Upper lobe of left lung (tissue), 4 donors: ENCODE data around the gene MITF.

Source experiments
- EP300 ChIP-seq, 4 donors: sonication (generic); formaldehyde crosslinking; IDR thresholded peaks; one replicate each; pipeline ENCODE4 v1.5.1; 2017; ENCODE audit warnings: antibody characterized with exemption in 4 of 4, control low read depth in 2 of 4
- POLR2A ChIP-seq, 4 donors: fragments of 450-650 bp; IDR thresholded peaks; one replicate each; pipeline ENCODE4 v1.5.1; 2016 to 2017; ENCODE audit warnings: antibody characterized with exemption in 4 of 4, mild to moderate bottlenecking in 2 of 4
- POLR2AphosphoS5 ChIP-seq, 2 donors: sonication (generic); formaldehyde crosslinking; IDR thresholded peaks; one replicate each; pipeline ENCODE4 v1.5.1; 2017; ENCODE audit warnings: antibody characterized with exemption in 2 of 2
- TF ChIP-seq, protein P1 (sequence below), 6 experiments: fragments of 450-650 bp in 4 of 6; fragments of 200-600 bp in 2 of 6; sonication (generic) in 2 of 6; IDR thresholded peaks; one replicate each; pipeline ENCODE4 v1.5.1; 2016 to 2019; ENCODE audit warnings: antibody characterized with exemption in 6 of 6

DNA sequence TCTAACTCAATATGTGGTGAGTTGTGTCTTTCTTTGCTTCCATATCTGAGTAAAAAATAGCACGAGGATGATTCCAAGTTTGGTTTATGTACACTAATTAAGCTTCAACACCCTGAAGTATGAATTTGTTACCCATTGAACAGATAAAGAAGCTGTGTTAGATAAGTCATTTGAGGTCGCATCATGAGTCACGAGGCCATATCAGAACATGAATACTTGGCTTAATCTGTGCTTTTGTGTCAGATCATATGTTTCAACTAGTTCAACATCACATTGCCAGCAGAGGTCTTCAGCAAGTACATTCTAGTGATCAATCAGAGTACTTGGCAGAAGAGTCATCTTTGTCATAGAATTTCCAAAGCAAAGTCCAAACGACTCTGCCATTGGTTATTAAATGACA is 26.3 kb upstream of the MITF start:
- TF ChIP-seq POLR2A (IDR thresholded peaks at IDR 0.05) (no peak), POLR2AphosphoS5 (IDR thresholded peaks at IDR 0.05) (no peak), EP300 (IDR thresholded peaks at IDR 0.05) (no peak)
- TF ChIP-seq, protein P1, sequence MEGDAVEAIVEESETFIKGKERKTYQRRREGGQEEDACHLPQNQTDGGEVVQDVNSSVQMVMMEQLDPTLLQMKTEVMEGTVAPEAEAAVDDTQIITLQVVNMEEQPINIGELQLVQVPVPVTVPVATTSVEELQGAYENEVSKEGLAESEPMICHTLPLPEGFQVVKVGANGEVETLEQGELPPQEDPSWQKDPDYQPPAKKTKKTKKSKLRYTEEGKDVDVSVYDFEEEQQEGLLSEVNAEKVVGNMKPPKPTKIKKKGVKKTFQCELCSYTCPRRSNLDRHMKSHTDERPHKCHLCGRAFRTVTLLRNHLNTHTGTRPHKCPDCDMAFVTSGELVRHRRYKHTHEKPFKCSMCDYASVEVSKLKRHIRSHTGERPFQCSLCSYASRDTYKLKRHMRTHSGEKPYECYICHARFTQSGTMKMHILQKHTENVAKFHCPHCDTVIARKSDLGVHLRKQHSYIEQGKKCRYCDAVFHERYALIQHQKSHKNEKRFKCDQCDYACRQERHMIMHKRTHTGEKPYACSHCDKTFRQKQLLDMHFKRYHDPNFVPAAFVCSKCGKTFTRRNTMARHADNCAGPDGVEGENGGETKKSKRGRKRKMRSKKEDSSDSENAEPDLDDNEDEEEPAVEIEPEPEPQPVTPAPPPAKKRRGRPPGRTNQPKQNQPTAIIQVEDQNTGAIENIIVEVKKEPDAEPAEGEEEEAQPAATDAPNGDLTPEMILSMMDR (IDR thresholded peaks at IDR 0.05), result no peak
